K562 (cell line): ENCODE results near the gene MCAM. TPM values are rescaled to one million over a fixed set of nuclear protein-coding genes. Genes with fewer than 3 reads are reported as not detected.
A peak's percentile ranks its signal among the peaks of the same experiment; 100 is the strongest.

Experiments
- CTBP1 ChIP-seq: fragments of 450-650 bp; IDR thresholded peaks from 2 replicates; pipeline ENCODE4 v1.6.1; 2016; ENCODE audit warnings: borderline replicate concordance
- FOSL1 ChIP-seq: fragments of 200-800 bp; sonication (Bioruptor generic); conservative IDR thresholded peaks from 2 replicates; pipeline ENCODE4 v1.6.1; 2016; ENCODE audit warnings: missing genetic modification characterization, missing compliant biosample characterization
- L3MBTL2 ChIP-seq: fragments of 450-650 bp; IDR thresholded peaks from 2 replicates; pipeline ENCODE4 v1.6.1; 2016; ENCODE audit warnings: mild to moderate bottlenecking, moderate library complexity
- MYNN ChIP-seq, 2 experiments: sonication (generic); formaldehyde crosslinking in 1 of 2; IDR thresholded peaks; 2 replicates each; pipeline versions ENCODE4 v1.5.0 to v1.6.1; 2016 to 2020; ENCODE audit warnings: antibody characterized with exemption in 1 of 2, missing genetic modification reagents in 1 of 2
- NFIC ChIP-seq: fragments of 450-650 bp; IDR thresholded peaks from 2 replicates; pipeline ENCODE4 v1.6.1; 2017; ENCODE audit warnings: mild to moderate bottlenecking, inconsistent platforms
- NR3C1 ChIP-seq: sonication (generic); formaldehyde crosslinking; IDR thresholded peaks from 2 replicates; pipeline ENCODE4 v1.8.1; 2022; ENCODE audit warnings: missing genetic modification reagents
- ZNF785 ChIP-seq: fragments of 250-450 bp; sonication (Bioruptor Pico); IDR thresholded peaks from 2 replicates; pipeline ENCODE4 v1.4.0; 2020; ENCODE audit warnings: mild to moderate bottlenecking
- polyA plus RNA-seq, 8 experiments: library from polyadenylated mRNA; depleted of rRNA in 4 of 8; stranded (reverse) in 5 of 8; unstranded in 3 of 8; fragments of >200 nt; fragmentation: Nextera tagmentation in 2 of 8; fragmentation: Illumina TruSeq in 1 of 8; extraction: Ambion mirVana in 2 of 8; extraction: Trizol in 1 of 8; gene quantifications; 2 replicates each; pipeline versions ENCODE4 v1.2.1 to v1.2.3, GENCODE V29; 2011 to 2014; ENCODE audit warnings: inconsistent platforms in 1 of 8, missing spikeins in 1 of 8
- total RNA-seq, 7 experiments: library from RNA; depleted of rRNA in 6 of 7; stranded (reverse); fragments of >200 nt in 6 of 7; fragmentation: Illumina TruSeq in 2 of 7; extraction: Trizol in 2 of 7; gene quantifications; 2 replicates each; pipeline versions ENCODE4 v1.2.1 to v1.2.3, GENCODE V29; 2011 to 2021; ENCODE audit warnings: low replicate concordance in 1 of 7
- TF ChIP-seq, protein P1 (sequence below): fragments of 450-650 bp; formaldehyde crosslinking; IDR thresholded peaks from 2 replicates; pipeline ENCODE4 v1.4.0; 2020; ENCODE audit warnings: mild to moderate bottlenecking, moderate library complexity
- TF ChIP-seq, protein P2 (sequence below), 2 experiments: fragments of 450-650 bp; formaldehyde crosslinking in 1 of 2; IDR thresholded peaks; 2 replicates each; pipeline versions ENCODE4 v1.4.0 to v1.6.1; 2014 to 2020; ENCODE audit warnings: mild to moderate bottlenecking in 2 of 2, borderline replicate concordance in 1 of 2, low read depth in 1 of 2
- TF ChIP-seq, protein P3 (sequence below): fragments of 450-650 bp; IDR thresholded peaks from 2 replicates; pipeline ENCODE4 v1.6.1; 2016
- TF ChIP-seq, protein P4 (sequence below), 3 experiments: fragments of 200-800 bp in 1 of 3; sonication (Bioruptor generic) in 1 of 3; sonication (generic) in 1 of 3; formaldehyde crosslinking in 1 of 3; IDR thresholded peaks; 2 replicates each; pipeline versions ENCODE4 v1.6.1 to v1.8.0; 2016 to 2022; ENCODE audit warnings: mild to moderate bottlenecking in 2 of 3, missing compliant biosample characterization in 2 of 3, missing genetic modification characterization in 2 of 3, missing genetic modification reagents in 1 of 3

MCAM gene
- total and polyA plus RNA-seq, 9 of the 15 experiments (the other 6 are each of a cell fraction or from before 2014, with no cell fraction given): 14.7 to 118 (median 53.6) TPM

DNA sequence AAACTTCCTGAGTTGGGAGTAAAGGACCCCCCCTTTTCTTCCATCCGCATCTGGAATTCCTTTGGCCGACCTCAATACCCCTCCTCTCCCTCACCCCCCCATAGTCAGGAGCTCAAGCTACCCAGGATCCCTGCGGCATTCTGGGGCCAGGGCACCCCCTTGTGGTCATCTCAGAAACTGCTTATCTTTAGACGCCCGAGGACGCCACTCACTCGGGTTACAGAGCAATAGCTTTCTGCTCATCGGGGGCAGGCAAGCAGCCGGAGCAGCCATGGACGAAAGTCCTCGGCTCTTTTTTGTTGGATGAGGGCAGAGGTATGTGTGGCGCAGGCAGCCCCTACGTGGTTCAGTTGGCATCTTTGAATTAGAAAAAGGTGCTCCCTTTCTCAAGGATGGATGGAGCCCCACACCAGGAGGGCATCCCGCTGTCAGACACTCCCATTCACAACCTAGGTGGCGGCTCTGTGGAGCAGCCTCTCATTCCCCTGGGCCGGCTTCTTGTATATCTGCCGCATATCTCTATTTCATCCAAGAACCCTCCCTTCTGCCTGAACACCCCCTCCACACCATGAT is 21.5 kb upstream of the MCAM start (continued):
- TF ChIP-seq, protein P1, sequence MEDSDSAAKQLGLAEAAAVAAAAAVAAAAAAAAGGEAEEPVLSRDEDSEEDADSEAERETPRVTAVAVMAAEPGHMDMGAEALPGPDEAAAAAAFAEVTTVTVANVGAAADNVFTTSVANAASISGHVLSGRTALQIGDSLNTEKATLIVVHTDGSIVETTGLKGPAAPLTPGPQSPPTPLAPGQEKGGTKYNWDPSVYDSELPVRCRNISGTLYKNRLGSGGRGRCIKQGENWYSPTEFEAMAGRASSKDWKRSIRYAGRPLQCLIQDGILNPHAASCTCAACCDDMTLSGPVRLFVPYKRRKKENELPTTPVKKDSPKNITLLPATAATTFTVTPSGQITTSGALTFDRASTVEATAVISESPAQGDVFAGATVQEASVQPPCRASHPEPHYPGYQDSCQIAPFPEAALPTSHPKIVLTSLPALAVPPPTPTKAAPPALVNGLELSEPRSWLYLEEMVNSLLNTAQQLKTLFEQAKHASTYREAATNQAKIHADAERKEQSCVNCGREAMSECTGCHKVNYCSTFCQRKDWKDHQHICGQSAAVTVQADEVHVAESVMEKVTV: peak; percentile 46; the same call in 1 of the 2 replicates
- 0 out of 2 replicates have a peak, but pooled peaks have one; percentile 12 for TF ChIP-seq FOSL1 (tag)
- no peak for TF ChIP-seq NR3C1 (CRISPR knock-in tag)
- TF ChIP-seq, protein P2, sequence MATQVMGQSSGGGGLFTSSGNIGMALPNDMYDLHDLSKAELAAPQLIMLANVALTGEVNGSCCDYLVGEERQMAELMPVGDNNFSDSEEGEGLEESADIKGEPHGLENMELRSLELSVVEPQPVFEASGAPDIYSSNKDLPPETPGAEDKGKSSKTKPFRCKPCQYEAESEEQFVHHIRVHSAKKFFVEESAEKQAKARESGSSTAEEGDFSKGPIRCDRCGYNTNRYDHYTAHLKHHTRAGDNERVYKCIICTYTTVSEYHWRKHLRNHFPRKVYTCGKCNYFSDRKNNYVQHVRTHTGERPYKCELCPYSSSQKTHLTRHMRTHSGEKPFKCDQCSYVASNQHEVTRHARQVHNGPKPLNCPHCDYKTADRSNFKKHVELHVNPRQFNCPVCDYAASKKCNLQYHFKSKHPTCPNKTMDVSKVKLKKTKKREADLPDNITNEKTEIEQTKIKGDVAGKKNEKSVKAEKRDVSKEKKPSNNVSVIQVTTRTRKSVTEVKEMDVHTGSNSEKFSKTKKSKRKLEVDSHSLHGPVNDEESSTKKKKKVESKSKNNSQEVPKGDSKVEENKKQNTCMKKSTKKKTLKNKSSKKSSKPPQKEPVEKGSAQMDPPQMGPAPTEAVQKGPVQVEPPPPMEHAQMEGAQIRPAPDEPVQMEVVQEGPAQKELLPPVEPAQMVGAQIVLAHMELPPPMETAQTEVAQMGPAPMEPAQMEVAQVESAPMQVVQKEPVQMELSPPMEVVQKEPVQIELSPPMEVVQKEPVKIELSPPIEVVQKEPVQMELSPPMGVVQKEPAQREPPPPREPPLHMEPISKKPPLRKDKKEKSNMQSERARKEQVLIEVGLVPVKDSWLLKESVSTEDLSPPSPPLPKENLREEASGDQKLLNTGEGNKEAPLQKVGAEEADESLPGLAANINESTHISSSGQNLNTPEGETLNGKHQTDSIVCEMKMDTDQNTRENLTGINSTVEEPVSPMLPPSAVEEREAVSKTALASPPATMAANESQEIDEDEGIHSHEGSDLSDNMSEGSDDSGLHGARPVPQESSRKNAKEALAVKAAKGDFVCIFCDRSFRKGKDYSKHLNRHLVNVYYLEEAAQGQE (IDR thresholded peaks at IDR 0.05; ENCODE audit: borderline replicate concordance): peak; percentile 42; the same call in 1 of the 2 replicates
- TF ChIP-seq, protein P2 (CRISPR knock-in tag; IDR thresholded peaks at IDR 0.05; ENCODE audit: low read depth): no peak
- TF ChIP-seq, protein P3, sequence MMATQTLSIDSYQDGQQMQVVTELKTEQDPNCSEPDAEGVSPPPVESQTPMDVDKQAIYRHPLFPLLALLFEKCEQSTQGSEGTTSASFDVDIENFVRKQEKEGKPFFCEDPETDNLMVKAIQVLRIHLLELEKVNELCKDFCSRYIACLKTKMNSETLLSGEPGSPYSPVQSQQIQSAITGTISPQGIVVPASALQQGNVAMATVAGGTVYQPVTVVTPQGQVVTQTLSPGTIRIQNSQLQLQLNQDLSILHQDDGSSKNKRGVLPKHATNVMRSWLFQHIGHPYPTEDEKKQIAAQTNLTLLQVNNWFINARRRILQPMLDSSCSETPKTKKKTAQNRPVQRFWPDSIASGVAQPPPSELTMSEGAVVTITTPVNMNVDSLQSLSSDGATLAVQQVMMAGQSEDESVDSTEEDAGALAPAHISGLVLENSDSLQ: peak; percentile 82
- 0 out of 2 replicates have a peak, but pooled peaks have one; percentile 16 for TF ChIP-seq L3MBTL2
- peak; percentile 46; the same call in 1 of the 2 replicates for TF ChIP-seq CTBP1
- TF ChIP-seq ZNF785 (CRISPR knock-in tag): no peak
- TF ChIP-seq, protein P4, sequence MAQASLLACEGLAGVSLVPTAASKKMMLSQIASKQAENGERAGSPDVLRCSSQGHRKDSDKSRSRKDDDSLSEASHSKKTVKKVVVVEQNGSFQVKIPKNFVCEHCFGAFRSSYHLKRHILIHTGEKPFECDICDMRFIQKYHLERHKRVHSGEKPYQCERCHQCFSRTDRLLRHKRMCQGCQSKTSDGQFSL (CRISPR knock-in tag; IDR thresholded peaks at IDR 0.05): no peak
- TF ChIP-seq, protein P4 (tag; IDR thresholded peaks at IDR 0.05): peak in 1 of 2 experiments; percentile 87; a peak in 2 of 4 replicates
- TF ChIP-seq MYNN (IDR thresholded peaks at IDR 0.05): 0 out of 2 replicates have a peak, but pooled peaks have one; percentile 46
- TF ChIP-seq MYNN (CRISPR knock-in tag; IDR thresholded peaks at IDR 0.05): no peak
- TF ChIP-seq NFIC: no peak
